MM.1S (cell line): ENCODE data around the gene CHKB.

Experiments used
- CTCF ChIP-seq: fragments of 300-600 bp; sonication (generic); IDR thresholded peaks from 2 replicates; pipeline ENCODE4 v1.5.1; 2016; ENCODE audit warnings: antibody characterized with exemption, low read length, mixed read lengths
- EZH2 ChIP-seq: fragments of 300-600 bp; sonication (generic); optimal IDR thresholded peaks from 2 replicates; pipeline ENCODE3; 2017; ENCODE audit warnings: low read depth, mild to moderate bottlenecking, antibody characterized with exemption, low read length, mixed read lengths
- EZH2phosphoT487 ChIP-seq: fragments of 300-600 bp; sonication (generic); IDR thresholded peaks from 2 replicates; pipeline ENCODE4 v1.6.1; 2018; ENCODE audit warnings: antibody characterized with exemption, low read length

GRCh38 chr22:50563413-50564160 lies 19.1 kb downstream of the CHKB start:
- TF ChIP-seq CTCF: no peak
- TF ChIP-seq EZH2: no peak
- TF ChIP-seq EZH2phosphoT487: no peak
